Aorta (tissue), 5 donors: ENCODE results near the gene R3HCC1L. TPM values are rescaled to one million over a fixed set of nuclear protein-coding genes. Genes with fewer than 3 reads are reported as not detected.
"Not testable (repeated sequence)": the region's sequence is repeated elsewhere in the genome, so short reads cannot be mapped to it uniquely, and the experiment has no call there.

ENCODE experiments used
- ATAC-seq: fragments of 200-7000 bp; cut with Tn5 transposase; one replicate; pipeline ENCODE4 v1.9.1; 2022; ENCODE audit warnings: moderate library complexity; ENCODE audit not compliant: low FRiP score
- DNase-seq, 2 donors: peaks; one replicate each; pipeline ENCODE4 v3.0.0-alpha.2; 2020
- H3K27ac ChIP-seq, 2 donors: one replicate each; pipeline ENCODE4 v1.5.1; 2013; ENCODE audit warnings: low read length in 2 of 2, mild to moderate bottlenecking in 2 of 2, moderate library complexity in 2 of 2, control low read depth in 1 of 2, inconsistent platforms in 1 of 2, low read depth in 1 of 2
- H3K27me3 ChIP-seq, 2 donors: one replicate each; pipeline ENCODE4 v1.6.1; 2013; ENCODE audit warnings: control low read depth in 1 of 2, low read length in 1 of 2, mild to moderate bottlenecking in 1 of 2, moderate library complexity in 1 of 2; ENCODE audit not compliant: insufficient read depth in 2 of 2, control insufficient read depth in 1 of 2
- H3K36me3 ChIP-seq, 2 donors: one replicate each; pipeline ENCODE4 v1.6.1; 2013; ENCODE audit warnings: control low read depth in 1 of 2, low read length in 1 of 2, mild to moderate bottlenecking in 1 of 2; ENCODE audit not compliant: insufficient read depth in 2 of 2, control insufficient read depth in 1 of 2
- H3K4me1 ChIP-seq, 2 donors: one replicate each; pipeline ENCODE4 v1.6.1; 2013; ENCODE audit warnings: low read length in 2 of 2, control low read depth in 1 of 2, mild to moderate bottlenecking in 1 of 2, moderate library complexity in 1 of 2; ENCODE audit not compliant: insufficient read depth in 2 of 2, control insufficient read depth in 1 of 2
- H3K4me3 ChIP-seq, 2 donors: one replicate each; pipeline ENCODE4 v1.5.1; 2013; ENCODE audit warnings: low read length in 2 of 2, control low read depth in 1 of 2, mild to moderate bottlenecking in 1 of 2
- H3K9me3 ChIP-seq: one replicate; pipeline ENCODE4 v1.6.1; 2013; ENCODE audit warnings: mild to moderate bottlenecking, low read length; ENCODE audit not compliant: control insufficient read depth
- WGBS, 2 donors: extraction: QIAGEN DNeasy Blood & Tissue Kit; methylation state at CpG; one replicate each; pipeline ENCODE4 v1.1.7; 2013; 5-methylcytosine and 5-hydroxymethylcytosine counted together
- intact Hi-C, 2 donors: fragments of 100-400 bp; cut with DNase I; formaldehyde crosslinking; loops; one replicate each; pipeline versions ENCODE4 v1.14.2 to v1.15.0; 2022
- polyA plus RNA-seq, 2 donors: library from polyadenylated mRNA; stranded (reverse); fragments of 200-250 nt; gene quantifications; one replicate each; pipeline ENCODE4 v1.2.3, GENCODE V29; 2013
- total RNA-seq, 2 donors: library from RNA; stranded (reverse); fragmentation: NEBNext Ultra II Directional; extraction: Animal tissue kit (Norgen Biotek cat#: 25700); gene quantifications; one replicate each; pipeline ENCODE4 v1.2.1, GENCODE V29; 2021
- donor health status: healthy with polysubstance abuse.
- donor health status: Bipolar disorder and iron deficiency.
- donor health status: DM: no; HTN: no; CAD: no.
- donor health status: DM: no; HTN: no; CAD: no.
- donor health status: DM: yes; HTN: yes; CAD: no.

R3HCC1L gene
- total and polyA plus RNA-seq, 4 donors = 7.7 to 17.5 (median 9.8) TPM

DNA sequence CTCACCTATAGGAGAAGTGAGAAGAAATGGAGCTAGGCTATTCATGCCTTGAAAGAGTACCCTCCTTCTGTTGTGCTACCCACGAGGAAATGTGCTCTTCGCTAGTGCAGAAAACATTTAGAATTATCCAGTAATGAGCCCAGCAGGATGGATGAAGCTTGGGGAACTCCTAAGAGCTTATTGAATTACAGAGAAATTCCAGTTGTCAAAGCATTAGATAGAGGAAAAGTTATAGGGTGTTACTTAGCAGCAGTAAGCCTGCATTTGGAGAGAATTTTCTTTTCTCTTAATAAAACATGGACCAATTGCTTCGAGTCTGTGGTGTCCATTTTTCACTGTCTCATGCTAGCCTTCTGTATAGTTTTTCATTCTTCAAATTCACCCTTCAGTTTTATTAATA lies 5.0 kb downstream of the R3HCC1L start:
- H3K27me3 ChIP-seq = no peaks in the 10 kb centered on the region
- H3K4me3 ChIP-seq = no peak overlapping the region
- no peak overlapping the region for H3K27ac ChIP-seq
- no peak for DNase-seq
- H3K4me1 ChIP-seq = peaks cover 0 to 4% of the 10 kb centered on the region in 2 donors
- intact Hi-C loops = no loop called here
- H3K36me3 ChIP-seq = no peaks in the 10 kb centered on the region
- WGBS, 2 donors = 67 to 75% methylated on average over 3 of the region's 3 CpGs
- no peak for ATAC-seq
- no peaks in the 10 kb centered on the region for H3K9me3 ChIP-seq

DNA sequence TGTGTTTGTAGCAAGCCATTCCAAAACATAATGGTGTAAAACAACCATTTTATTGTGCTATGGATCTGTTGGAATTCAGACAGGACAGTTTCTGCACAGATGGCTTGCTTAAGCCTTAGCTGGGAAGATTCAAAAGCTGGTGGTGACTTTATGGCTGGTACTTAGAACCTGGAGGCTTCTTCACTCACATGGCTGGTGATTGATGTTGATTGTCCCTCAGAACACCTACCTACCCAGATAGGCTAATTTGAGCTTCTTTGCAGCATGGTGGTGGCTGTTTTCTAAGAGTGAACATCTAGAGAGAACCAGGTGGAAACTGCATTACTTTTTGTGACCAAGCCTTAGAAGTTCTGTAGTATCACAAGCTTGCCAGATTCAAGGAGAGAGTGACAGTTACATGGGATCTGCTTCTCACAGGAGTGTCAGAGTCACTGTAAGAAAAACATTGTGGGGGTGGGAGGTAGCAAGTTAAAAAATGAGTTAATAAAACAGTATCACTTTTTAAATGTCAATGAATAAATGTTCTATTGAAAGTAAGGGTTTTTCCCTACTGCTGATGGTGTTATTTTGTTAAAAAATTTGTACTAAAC lies 7.1 kb downstream of the R3HCC1L start:
- H3K9me3 ChIP-seq = no peaks in the 10 kb centered on the region
- no peaks in the 10 kb centered on the region for H3K27me3 ChIP-seq
- H3K36me3 ChIP-seq = no peaks in the 10 kb centered on the region
- H3K27ac ChIP-seq = no peak overlapping the region
- no peak overlapping the region for H3K4me3 ChIP-seq
- no peak for DNase-seq
- no peak for ATAC-seq
- intact Hi-C loops = no loop called here
- H3K4me1 ChIP-seq = no peaks in the 10 kb centered on the region

DNA sequence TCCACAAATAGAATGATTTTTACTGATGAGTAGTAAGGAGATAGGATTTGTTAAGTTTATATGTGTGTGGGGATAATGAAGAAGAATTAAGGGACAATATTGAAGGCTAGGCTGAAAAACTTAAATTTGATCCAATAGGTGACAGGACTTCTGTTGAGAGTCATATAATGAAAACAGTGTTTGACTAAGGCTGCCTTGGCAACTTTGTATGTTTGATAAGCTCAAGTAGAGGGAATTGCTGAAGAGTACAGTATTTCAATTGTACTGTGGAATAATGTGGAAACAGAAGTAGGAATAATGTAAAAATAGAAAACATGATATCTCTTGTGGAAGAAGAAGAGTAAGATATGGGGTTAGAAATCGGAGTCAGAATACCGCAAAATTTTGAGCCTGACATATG lies 10.5 kb downstream of the R3HCC1L start:
- H3K27me3 ChIP-seq = no peaks in the 10 kb centered on the region
- ATAC-seq (no peak), DNase-seq (no peak)
- no peaks in the 10 kb centered on the region for H3K36me3 ChIP-seq
- H3K4me3 ChIP-seq = no peak overlapping the region
- no peaks in the 10 kb centered on the region for H3K9me3 ChIP-seq
- no peak overlapping the region for H3K27ac ChIP-seq
- intact Hi-C loops = no loop called here
- WGBS, 2 donors = 88% methylated on average over 2 of the region's 2 CpGs
- H3K4me1 ChIP-seq = no peaks in the 10 kb centered on the region

DNA sequence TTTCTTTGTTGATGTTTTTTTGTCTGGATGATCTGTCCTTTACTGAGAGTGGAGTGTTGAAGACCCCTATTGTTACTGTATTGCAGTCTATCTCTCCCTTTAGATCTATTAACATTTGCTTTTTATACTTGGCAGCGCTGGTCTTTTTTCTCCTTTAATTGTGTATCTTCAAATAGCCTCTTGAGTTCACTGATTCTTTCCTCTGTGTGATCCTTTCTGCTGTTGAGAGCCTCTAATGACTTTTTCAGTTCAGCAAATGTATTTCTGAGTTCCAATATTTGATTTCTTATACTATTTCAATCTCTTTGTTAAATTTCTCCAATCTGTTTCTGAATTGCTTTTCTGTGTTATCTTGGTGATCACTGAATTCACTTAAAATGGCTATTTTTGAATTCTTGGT lies 15.4 kb downstream of the R3HCC1L start:
- 95 to 99% methylated on average over 1 of the region's 1 CpG for WGBS, 2 donors

DNA sequence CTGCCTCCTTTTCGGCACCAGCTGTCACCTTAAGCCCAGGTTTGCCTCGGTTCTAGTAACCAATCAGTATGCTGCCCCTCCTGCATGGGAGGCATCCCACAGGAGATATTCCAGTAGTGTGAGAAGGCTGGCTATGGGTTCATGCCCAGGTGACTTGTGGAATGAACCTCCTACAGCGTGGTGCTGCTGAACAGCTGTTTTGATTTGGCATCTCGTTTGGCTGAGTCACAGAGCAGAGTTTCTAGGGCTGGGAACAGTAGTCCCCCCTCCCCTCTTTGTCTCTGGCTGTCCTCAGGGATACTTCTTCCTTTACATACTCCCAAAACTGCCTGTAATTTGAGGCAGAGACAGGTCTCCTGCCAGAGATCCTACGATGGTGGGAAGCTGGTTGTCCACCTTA lies 16.1 kb downstream of the R3HCC1L start:
- no peak overlapping the region for H3K4me3 ChIP-seq
- no peak overlapping the region for H3K27ac ChIP-seq
- ATAC-seq = no peak
- H3K27me3 ChIP-seq = no peaks in the 10 kb centered on the region
- DNase-seq = no peak
- H3K4me1 ChIP-seq = peaks cover 0 to 3% of the 10 kb centered on the region in 2 donors
- peaks cover 0 to 2% of the 10 kb centered on the region in 2 donors for H3K36me3 ChIP-seq
- intact Hi-C loops = no loop called here
- WGBS, 2 donors = 94 to 95% methylated on average over 5 of the region's 5 CpGs
- H3K9me3 ChIP-seq = no peaks in the 10 kb centered on the region

More for the DNA sequence above, 15.4 kb downstream of the R3HCC1L start:
- Histone ChIP-seq H3K27ac (no peak overlapping the region), H3K36me3 (peaks cover 0 to 2% of the 10 kb centered on the region in 2 donors), H3K4me1 (peaks cover 0 to 3% of the 10 kb centered on the region in 2 donors), H3K27me3 (no peaks in the 10 kb centered on the region), H3K9me3 (no peaks in the 10 kb centered on the region), H3K4me3 (no peak overlapping the region)
- intact Hi-C loops = no loop called here
- no peak for DNase-seq
- no peak for ATAC-seq

DNA sequence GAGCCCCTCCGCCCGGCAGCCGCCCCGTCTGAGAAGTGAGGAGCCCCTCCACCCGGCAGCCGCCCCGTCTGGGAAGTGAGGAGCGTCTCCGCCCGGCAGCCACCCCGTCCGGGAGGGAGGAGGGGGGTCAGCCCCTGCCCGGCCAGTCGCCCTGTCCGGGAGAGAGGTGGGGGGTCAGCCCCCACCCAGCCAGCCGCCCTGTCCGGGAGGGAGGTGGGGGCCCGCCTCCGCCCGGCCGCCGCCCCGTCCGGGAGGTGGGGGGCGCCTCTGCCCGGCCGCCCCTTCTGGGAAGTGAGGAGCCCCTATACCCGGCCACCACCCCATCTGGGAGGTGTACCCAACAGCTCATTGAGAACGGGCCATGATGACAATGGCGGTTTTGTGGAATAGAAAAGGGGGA lies 18.3 kb downstream of the R3HCC1L start:
- H3K27me3 ChIP-seq, H3K36me3 ChIP-seq, H3K4me3 ChIP-seq, H3K9me3 ChIP-seq, H3K4me1 ChIP-seq, intact Hi-C loops, DNase-seq, ATAC-seq, H3K27ac ChIP-seq: not testable (repeated sequence)
- WGBS, 2 donors = 87 to 100% methylated on average over 9 to 30 of the region's 30 CpGs

DNA sequence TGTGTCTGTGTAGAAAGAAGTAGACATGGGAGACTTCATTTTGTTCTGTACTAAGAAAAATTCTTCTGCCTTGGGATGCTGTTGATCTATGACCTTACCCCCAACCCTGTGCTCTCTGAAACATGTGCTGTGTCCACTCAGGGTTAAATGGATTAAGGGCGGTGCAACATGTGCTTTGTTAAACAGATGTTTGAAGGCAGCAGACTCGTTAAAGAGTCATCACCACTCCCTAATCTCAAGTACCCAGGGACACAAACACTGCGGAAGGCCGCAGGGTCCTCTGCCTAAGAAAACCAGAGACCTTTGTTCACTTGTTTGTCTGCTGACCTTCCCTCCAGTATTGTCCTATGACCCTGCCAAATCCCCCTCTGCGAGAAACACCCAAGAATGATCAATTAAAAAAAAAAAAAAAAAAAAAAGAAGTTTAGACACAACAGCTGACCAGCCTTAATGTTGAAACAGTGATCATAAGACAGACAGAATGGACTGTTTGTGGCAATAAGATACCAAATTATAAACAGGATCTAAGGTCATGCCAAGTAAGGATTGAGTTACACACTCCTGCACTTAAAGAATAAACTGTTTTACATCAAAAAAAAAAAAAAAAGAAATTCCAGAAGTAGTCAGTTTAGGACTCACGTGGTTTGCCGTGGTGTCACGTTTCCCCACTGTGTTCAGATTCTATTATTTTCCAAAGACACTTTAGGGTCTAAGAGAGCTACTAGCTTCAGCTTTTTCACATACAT lies 18.9 kb downstream of the R3HCC1L start:
- 78 to 87% methylated on average over 8 of the region's 8 CpGs for WGBS, 2 donors

DNA sequence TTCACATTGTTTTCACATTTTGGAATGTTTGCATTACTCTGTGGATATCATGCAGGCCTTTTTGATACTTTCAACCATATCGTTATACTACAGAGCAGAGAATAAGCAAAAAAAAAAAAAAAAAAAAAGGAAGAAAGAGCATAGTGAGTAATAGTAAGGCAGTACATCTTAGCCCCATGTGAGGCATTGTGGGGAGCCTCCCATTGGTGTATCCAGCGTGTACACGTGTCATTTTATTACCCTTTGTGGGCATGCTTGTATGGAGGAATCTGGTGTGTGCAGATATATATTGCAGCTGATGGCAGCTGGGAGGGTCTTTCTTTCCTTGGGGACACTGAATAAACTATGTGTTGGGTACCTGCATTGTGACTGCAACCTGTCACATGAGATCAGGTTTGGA lies 19.6 kb downstream of the R3HCC1L start:
- H3K36me3 ChIP-seq = peaks cover 0 to 4% of the 10 kb centered on the region in 2 donors
- ATAC-seq (no peak), DNase-seq (no peak)
- intact Hi-C loops = no loop called here
- H3K27me3 ChIP-seq = no peaks in the 10 kb centered on the region
- no peak overlapping the region for H3K27ac ChIP-seq
- H3K4me1 ChIP-seq = peaks cover 0 to 3% of the 10 kb centered on the region in 2 donors
- no peaks in the 10 kb centered on the region for H3K9me3 ChIP-seq
- H3K4me3 ChIP-seq = no peak overlapping the region
- 87 to 90% methylated on average over 3 of the region's 3 CpGs for WGBS, 2 donors

More for the DNA sequence above, 18.9 kb downstream of the R3HCC1L start:
- H3K27ac ChIP-seq, H3K4me1 ChIP-seq, H3K4me3 ChIP-seq, DNase-seq, H3K9me3 ChIP-seq, ATAC-seq, H3K36me3 ChIP-seq, H3K27me3 ChIP-seq, intact Hi-C loops: not testable (repeated sequence)

DNA sequence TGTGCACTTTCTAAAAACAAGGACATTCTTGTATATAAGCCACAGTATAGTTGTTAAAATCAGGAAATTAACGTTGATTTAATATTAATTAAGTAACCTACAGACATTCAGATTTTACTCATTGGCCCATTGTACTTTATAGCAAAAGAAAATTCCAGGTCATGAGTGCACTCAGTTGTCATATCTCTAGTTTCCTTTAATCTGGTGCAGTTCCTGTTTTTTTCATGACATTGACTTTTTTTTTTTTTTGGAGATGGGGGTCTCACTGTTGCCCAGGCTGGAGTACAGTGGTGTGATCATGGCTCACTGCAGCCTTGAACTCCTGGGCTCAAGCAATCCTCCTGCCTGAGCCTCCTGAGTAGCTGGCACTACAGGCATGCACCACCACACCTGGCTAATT lies 24.1 kb downstream of the R3HCC1L start:
- ATAC-seq = no peak
- intact Hi-C loops = no loop called here
- WGBS, 2 donors = 90 to 96% methylated on average over 1 of the region's 1 CpG

More for the DNA sequence above, 24.1 kb downstream of the R3HCC1L start:
- DNase-seq = no peak
- H3K9me3 ChIP-seq = no peaks in the 10 kb centered on the region
- H3K4me1 ChIP-seq = peaks cover 0 to 3% of the 10 kb centered on the region in 2 donors
- H3K4me3 ChIP-seq = no peak overlapping the region
- H3K27ac ChIP-seq = no peak overlapping the region
- no peaks in the 10 kb centered on the region for H3K27me3 ChIP-seq
- H3K36me3 ChIP-seq = peaks cover 0 to 4% of the 10 kb centered on the region in 2 donors
